Activated B cell treated with CpG ODN at 0.5 μM for 24 hours (primary cell): ENCODE results near the gene DNAJB2. TPM values are rescaled to one million over a fixed set of nuclear protein-coding genes. Genes with fewer than 3 reads are reported as not detected.

Source experiments
- ATAC-seq: fragments of 200-7000 bp; cut with Tn5 transposase; one replicate; pipeline ENCODE4 v1.10.0; 2021; ENCODE audit warnings: low read depth, mild to moderate bottlenecking, moderate library complexity
- CTCF ChIA-PET: fragments of 350-600 bp; sonication (Branson Sonifier 250); formaldehyde crosslinking; loops from one replicate; lab custom pipeline; 2021; ENCODE audit warnings: antibody characterized with exemption; lab: Charles Lee
- POLR2A ChIA-PET: fragments of 350-600 bp; sonication (Branson Sonifier 250); formaldehyde crosslinking; loops from one replicate; lab custom pipeline; 2021; ENCODE audit warnings: antibody characterized with exemption; lab: Charles Lee
- DNase-seq: peaks from one replicate; pipeline ENCODE4 v3.0.0; 2022
- H3K27ac Mint-ChIP-seq: one replicate; pipeline ENCODE4 v1.8.0; 2020; ENCODE audit warnings: mixed read lengths
- H3K27me3 Mint-ChIP-seq: one replicate; pipeline ENCODE4 v1.8.0; 2021; ENCODE audit warnings: mixed read lengths
- H3K36me3 Mint-ChIP-seq: one replicate; pipeline ENCODE4 v1.8.0; 2021; ENCODE audit warnings: low read depth, mixed read lengths
- H3K4me1 Mint-ChIP-seq: one replicate; pipeline ENCODE4 v1.8.0; 2021; ENCODE audit warnings: mixed read lengths
- H3K4me3 Mint-ChIP-seq: one replicate; pipeline ENCODE4 v1.8.0; 2020; ENCODE audit warnings: mild to moderate bottlenecking, mixed read lengths
- H3K9me3 Mint-ChIP-seq: one replicate; pipeline ENCODE4 v1.8.0; 2020; ENCODE audit warnings: mixed read lengths
- CTCF ChIP-seq: fragments of 200-600 bp; IDR thresholded peaks from one replicate; pipeline ENCODE4 v1.8.0; 2022; ENCODE audit warnings: antibody characterized with exemption, mild to moderate bottlenecking
- intact Hi-C: fragments of 100-400 bp; cut with micrococcal nuclease; formaldehyde crosslinking; loops from one replicate; pipeline ENCODE4 v1.15.1; 2024
- total RNA-seq: library from RNA; stranded (reverse); gene quantifications from 2 replicates; pipeline ENCODE4 v1.2.3, GENCODE V29; 2022

The DNAJB2 gene
- total RNA-seq, 1 donor from 2014 or later, result 71.1 TPM

- H3K27me3 Mint-ChIP-seq, result no peaks in the 10 kb centered on the region
- POLR2A ChIA-PET, result interaction anchor here (1.2 to 10.1 kb wide), 4 partner anchors 12 to 115 kb away, joined by 3 to 138 read pairs (median 45); partner anchors contain the start of genes CNPPD1, DNAJB2, TUBA4A and TUBA4B
- no peaks in the 10 kb centered on the region for H3K9me3 Mint-ChIP-seq
- peaks cover 4% of the 10 kb centered on the region for H3K36me3 Mint-ChIP-seq
- CTCF ChIA-PET, result interaction anchor here (0.7 to 6.2 kb wide), 3 partner anchors 10 to 131 kb away, joined by 3 to 155 read pairs (median 6); partner anchors contain the start of genes DNAJB2, NHEJ1 and TUBA4A
- ATAC-seq (no peak), DNase-seq (no peak)
- intact Hi-C loops, result no loop called here
- no peak overlapping the region for H3K4me3 Mint-ChIP-seq
- H3K27ac Mint-ChIP-seq, result no peak overlapping the region
- no peak for TF ChIP-seq CTCF
- H3K4me1 Mint-ChIP-seq, result peaks cover 17% of the 10 kb centered on the region
Measured at GRCh38 chr2:219291394-219291793, 12.2 kb downstream of the DNAJB2 start.

GRCh38 chr2:219291910-219292490 is 12.8 kb downstream of the DNAJB2 start:
- ChIA-PET POLR2A (interaction anchor here (0.6 to 10.1 kb wide), 5 partner anchors 12 to 116 kb away, joined by 3 to 138 read pairs (median 9); partner anchors contain the start of genes CNPPD1, DNAJB2, TUBA4A and TUBA4B), CTCF (interaction anchor here (2.6 to 6.2 kb wide), 3 partner anchors 11 to 132 kb away, joined by 6 to 155 read pairs (median 34); partner anchors contain the start of genes DNAJB2, NHEJ1, TUBA4A and TUBA4B)
- no peaks in the 10 kb centered on the region for H3K9me3 Mint-ChIP-seq
- H3K27ac Mint-ChIP-seq, result no peak overlapping the region
- no peaks in the 10 kb centered on the region for H3K27me3 Mint-ChIP-seq
- intact Hi-C loops, result no loop called here
- TF ChIP-seq CTCF, result no peak
- peaks cover 17% of the 10 kb centered on the region for H3K4me1 Mint-ChIP-seq
- no peak overlapping the region for H3K4me3 Mint-ChIP-seq
- H3K36me3 Mint-ChIP-seq, result no peaks in the 10 kb centered on the region
- no peak for DNase-seq
- no peak for ATAC-seq

GRCh38 chr2:219292616-219293015 is 13.4 kb downstream of the DNAJB2 start:
- Mint-ChIP-seq H3K36me3 (no peaks in the 10 kb centered on the region), H3K27ac (no peak overlapping the region), H3K4me3 (no peak overlapping the region), H3K9me3 (no peaks in the 10 kb centered on the region), H3K27me3 (no peaks in the 10 kb centered on the region), H3K4me1 (peaks cover 17% of the 10 kb centered on the region)
- POLR2A ChIA-PET, result interaction anchor here (0.6 to 10.1 kb wide), 5 partner anchors 13 to 87 kb away, joined by 4 to 138 read pairs (median 29); partner anchors contain the start of genes DNAJB2, TUBA4A, TUBA4B and ZFAND2B
- DNase-seq (no peak), ATAC-seq (no peak)
- CTCF ChIA-PET, result interaction anchor here (2.6 to 6.2 kb wide), 4 partner anchors 11 to 133 kb away, joined by 6 to 155 read pairs (median 32); partner anchors contain the start of genes DNAJB2, NHEJ1, SLC23A3 and TUBA4A
- intact Hi-C loops, result no loop called here
- no peak for TF ChIP-seq CTCF

GRCh38 chr2:219293736-219294231 is 14.6 kb downstream of the DNAJB2 start:
- intact Hi-C loops, result loop anchor here (1.0 to 2.0 kb wide), 5 partner anchors 14 to 95 kb away; partner anchors contain the start of genes ABCB6, ANKZF1, ATG9A and DNAJB2
- H3K4me3 Mint-ChIP-seq, result peak overlapping the region; percentile 78
- no peak for TF ChIP-seq CTCF
- DNase-seq, result no peak
- H3K9me3 Mint-ChIP-seq, result no peaks in the 10 kb centered on the region
- H3K27ac Mint-ChIP-seq, result peak overlapping the region; percentile 65
- H3K4me1 Mint-ChIP-seq, result peaks cover 20% of the 10 kb centered on the region
- CTCF ChIA-PET, result interaction anchor here (1.0 to 6.2 kb wide), 11 partner anchors 13 to 135 kb away, joined by 3 to 155 read pairs (median 30); partner anchors contain the start of genes ABCB6, CNPPD1, DNAJB2 and GLB1L
- peaks cover 1% of the 10 kb centered on the region for H3K27me3 Mint-ChIP-seq
- ATAC-seq, result no peak
- POLR2A ChIA-PET, result interaction anchor here (1.0 to 10.1 kb wide), 8 partner anchors 14 to 134 kb away, joined by 4 to 138 read pairs (median 16); partner anchors contain the start of genes CNPPD1, DNAJB2, TUBA4A and TUBA4B
- no peaks in the 10 kb centered on the region for H3K36me3 Mint-ChIP-seq
